ENCODE measurements around the gene FAM9A.

- TF ChIP-seq, protein P1, sequence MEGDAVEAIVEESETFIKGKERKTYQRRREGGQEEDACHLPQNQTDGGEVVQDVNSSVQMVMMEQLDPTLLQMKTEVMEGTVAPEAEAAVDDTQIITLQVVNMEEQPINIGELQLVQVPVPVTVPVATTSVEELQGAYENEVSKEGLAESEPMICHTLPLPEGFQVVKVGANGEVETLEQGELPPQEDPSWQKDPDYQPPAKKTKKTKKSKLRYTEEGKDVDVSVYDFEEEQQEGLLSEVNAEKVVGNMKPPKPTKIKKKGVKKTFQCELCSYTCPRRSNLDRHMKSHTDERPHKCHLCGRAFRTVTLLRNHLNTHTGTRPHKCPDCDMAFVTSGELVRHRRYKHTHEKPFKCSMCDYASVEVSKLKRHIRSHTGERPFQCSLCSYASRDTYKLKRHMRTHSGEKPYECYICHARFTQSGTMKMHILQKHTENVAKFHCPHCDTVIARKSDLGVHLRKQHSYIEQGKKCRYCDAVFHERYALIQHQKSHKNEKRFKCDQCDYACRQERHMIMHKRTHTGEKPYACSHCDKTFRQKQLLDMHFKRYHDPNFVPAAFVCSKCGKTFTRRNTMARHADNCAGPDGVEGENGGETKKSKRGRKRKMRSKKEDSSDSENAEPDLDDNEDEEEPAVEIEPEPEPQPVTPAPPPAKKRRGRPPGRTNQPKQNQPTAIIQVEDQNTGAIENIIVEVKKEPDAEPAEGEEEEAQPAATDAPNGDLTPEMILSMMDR (conservative IDR thresholded peaks at IDR 0.05 in 1 of 2, IDR thresholded peaks at IDR 0.05 in 1 of 2; ENCODE audit: extremely low read depth in 1 of 2, insufficient read depth in 1 of 2, low read depth in 1 of 2, low read length in 2 of 2), result no peak
- TF ChIP-seq EZH2 (IDR thresholded peaks at IDR 0.05; ENCODE audit: borderline replicate concordance, low read length), result no peak
Observed at GRCh38 chrX:8849458-8849857, 48.3 kb upstream of the FAM9A start.

Data from mammary epithelial cell (primary cell).